Measurements from ENCODE around the gene IL17REL. TPM values are rescaled to one million over a fixed set of nuclear protein-coding genes. Genes with fewer than 3 reads are reported as not detected.

IL17REL gene
- total RNA-seq, 1 donor from 2014 or later: not detected

DNA sequence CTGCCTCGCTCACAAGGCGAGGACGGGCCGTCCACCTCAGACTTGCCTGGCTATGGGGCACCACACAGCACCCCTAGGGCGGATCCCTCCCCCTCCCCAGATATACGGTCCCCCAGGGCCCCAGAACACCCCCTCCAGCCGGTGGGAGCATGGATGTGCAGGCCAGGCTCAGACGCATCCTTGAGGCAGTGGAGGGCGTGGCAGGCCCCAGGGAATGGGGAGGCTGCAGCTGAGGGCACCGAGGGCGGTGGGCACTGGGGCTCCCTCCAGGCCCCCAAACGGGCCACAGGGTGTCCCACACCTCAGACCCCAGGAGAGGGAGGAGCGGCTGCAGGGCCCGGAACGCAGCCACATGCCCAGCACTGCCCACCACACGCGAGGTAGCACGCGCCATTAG lies 33.5 kb upstream of the IL17REL start:
- no peak for DNase-seq (ENCODE audit: low spot score)

DNA sequence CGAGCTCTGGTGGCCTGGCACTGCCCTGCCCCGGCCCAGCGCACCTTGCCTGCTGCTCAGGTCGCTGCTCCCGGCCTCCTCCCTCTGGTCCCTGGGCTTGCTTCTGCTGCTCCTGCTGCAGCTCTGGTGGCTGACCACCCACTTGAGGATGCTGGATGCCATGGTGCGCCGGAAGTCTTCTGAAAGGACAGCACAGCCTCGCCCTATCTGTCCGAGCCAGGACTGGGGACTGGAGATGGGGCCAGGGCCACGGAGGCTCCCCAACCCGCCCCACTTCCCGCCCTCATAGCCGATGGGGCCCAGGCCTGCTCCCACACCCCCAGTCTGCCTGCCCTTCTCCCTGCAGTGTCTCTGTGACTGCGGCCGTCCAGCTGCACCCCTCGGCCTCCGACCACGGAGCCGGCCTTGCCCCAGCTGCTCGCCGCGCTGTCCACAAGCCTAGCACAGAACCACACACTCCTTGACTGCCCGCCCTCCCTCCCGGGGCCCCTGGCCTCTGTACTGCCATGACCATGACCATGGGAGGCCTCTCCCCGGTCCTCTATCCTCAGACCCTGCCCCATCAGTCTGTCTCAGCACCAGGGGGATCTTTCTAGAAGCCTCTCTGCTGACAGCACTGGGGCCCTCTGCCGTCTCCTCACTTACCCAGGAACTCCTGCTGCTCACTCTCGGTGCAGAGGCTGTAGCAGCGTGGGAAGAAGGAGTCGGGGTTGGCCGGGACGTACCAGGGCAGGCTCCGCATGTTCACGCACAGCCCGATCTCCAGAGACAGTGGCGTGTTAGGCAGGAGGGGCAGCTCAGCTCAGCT lies 32.9 kb upstream of the IL17REL start:
- DNase-seq (ENCODE audit: low spot score): no peak

DNA sequence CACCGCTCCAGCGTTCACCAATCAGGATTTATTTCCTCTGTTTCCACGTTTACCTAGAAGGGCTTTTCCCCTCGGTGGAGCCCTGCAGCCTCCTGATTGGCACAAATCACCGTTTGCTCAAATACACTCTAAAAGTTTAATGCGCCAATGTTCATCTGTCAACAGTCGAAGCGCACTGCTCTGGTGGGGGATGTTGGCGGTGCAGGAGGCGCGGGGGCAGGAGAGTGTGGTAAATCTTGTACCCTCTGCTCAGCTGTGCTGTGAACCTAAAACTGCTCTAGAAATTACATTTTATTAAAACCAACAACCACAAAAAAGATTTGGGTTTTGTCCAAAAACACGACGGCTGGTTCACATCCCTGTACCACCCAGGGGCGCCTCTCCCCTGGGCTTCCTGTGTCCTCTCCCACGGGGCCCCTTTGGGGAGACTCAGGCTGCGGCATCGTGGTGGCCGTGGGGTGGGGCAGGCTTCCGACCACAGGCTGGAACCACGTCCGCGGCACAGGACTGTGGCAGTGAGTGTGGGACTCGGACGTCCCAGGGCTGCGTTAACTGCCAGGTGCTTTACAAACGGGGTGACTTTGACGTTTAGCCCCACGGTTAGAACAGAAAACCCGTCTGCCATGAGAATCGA lies 32.0 kb upstream of the IL17REL start:
- no peak for DNase-seq (ENCODE audit: low spot score)

DNA sequence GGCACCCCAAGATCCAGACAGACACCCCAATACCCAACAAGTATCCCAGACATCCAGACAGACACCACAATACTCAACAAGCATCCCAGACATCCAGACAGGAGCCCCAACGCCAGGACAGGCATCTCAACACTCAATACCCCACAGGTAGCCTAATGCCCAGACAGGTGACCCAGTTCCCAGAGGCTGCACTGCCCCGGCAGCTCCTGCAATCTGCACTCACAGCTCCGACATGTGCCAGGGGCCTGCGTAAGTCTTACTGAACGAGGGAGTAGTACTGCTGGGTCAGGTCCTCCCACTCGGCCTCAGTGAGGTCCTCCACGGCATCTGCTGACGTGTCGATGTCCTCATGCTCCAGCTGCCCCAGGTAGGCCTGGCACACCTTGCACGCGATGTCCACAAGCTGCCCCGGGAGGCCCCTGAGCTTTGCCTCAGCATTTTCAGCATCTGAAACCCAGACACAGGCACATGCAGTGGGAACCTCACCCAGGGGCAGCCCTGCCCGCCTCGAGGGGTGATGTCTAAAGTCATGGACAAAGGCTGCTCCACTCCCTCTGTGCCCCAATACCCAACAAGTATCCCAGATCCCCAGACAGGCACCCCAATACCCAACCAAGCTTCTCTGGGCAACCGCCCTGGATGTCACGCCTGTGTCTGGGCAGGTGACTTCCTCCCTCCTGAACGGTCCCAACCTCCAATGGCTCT lies 28.9 kb upstream of the IL17REL start:
- DNase-seq (ENCODE audit: low spot score): no peak

DNA sequence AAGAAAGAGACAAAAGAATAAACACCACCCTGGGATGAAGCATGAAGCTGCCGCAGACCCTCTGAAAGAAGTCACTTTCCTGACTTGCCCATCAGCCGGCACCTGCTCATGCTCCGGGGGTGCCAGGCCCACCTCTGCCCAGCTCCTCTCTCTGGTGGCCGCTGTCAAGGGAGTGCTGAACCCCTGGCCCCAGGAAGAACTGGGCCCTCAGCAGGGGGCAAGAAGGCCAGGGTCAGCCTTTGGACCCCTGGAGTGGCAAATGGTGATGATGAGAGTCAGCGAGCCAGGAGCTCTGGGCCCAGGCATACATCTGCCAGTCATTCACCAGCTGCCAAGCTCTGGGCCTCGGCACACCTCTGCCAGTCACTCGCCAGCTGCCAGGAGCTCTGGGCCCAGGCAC lies 28.2 kb upstream of the IL17REL start:
- DNase-seq (ENCODE audit: low spot score): no peak

DNA sequence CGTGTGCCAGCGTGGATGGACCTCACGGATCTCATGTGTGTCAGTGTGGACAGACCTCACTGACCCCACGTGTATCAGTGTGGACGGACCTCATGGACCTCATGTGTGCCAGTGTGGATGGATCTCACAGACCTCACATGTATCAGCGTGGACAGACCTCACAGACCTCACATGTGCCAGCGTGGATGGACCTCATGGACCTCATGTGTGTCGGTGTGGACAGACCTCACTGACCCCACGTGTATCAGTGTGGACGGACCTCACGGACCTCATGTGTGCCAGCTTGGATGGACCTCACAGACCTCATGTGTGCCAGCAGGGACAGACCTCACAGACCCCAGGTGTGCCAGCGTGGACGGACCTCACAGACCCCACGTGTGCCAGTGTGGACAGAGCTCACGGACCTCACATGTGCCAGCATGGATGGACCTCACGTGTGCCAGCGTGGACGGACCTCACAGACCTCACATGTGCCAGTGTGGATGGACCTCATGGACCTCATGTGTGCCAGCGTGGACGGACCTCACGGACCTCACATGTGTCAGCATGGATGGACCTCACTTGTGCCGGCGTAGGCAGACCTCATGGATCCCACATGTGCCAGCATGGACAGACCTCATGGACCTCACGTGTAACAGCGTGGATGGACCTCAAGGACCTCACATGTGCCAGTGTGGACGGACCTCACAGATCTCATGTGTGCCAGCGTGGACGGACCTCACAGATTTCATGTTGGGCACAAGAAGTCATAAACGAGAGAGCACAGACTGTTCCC lies 27.3 kb upstream of the IL17REL start:
- no peak for DNase-seq (ENCODE audit: low spot score)

DNA sequence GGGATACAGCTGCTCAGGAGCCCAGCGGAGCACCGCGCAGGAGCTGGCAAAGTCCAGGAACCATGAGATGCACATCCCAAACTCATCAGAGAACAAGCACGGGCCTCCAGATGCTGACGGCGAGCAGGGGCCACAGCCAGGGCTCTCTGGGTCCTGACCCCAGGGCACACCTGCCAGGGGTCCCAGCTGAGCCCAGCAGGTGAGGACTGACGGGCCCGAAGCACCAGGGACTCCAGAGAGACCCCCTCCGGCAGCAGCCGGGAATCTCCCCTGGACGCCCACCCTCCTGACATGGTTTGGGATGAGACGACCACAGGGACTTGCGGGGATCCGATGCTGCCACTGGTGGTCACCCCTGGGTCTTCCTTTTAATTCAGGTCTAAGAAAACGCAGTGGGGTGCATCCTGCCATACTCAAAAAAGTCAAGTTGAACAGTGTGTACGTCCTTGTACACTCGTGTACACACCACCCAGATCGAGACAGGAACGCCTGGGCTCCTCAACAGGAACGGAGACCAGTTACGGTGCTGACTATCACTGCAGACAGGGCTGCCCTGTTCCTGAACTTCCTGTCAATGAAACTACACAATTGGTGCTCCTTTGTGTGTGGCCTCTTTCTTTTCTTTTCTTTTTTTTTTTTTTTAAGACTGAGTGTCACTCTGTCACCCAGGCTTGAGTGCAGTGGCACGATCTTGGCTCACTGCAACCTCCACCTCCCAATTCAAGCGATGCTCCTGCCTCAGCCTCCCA lies 23.6 kb upstream of the IL17REL start:
- no peak for DNase-seq (ENCODE audit: low spot score)

DNA sequence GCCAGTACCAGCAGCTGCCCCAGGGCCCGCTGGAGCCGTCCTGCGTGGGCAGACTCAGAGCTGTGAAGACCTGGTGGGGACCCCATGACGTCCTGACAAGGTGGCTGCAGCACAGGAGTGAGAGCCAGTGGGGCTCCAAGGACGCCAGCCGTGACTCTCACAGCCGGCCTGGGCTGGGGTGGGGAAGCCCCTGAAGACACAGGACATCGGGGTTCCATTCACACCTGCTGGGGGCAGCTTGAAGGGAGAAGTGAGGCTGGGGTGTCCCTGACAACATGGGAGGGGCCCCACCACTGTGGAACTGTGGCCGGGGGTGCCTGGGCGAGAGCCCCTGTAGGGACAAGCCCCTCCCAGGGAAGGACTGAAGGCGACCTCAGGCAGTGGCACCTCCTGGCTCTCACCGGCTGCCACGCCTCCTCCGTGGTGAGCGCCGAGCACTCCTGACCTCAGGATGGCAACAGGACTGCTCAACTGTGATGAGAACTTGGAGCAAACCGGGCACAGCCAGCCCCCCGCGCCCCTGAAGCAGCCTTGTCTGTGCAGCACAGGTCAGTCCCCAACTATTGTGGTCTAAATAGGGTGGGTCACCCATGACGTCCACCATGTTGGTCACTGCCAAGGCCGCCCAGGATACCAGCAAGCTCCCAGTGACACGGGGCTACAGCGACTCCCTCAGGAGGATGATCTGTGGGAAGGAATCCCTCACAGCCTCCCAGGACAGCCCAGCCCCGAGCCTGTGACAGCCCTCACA lies 22.7 kb upstream of the IL17REL start:
- DNase-seq (ENCODE audit: low spot score): no peak

DNA sequence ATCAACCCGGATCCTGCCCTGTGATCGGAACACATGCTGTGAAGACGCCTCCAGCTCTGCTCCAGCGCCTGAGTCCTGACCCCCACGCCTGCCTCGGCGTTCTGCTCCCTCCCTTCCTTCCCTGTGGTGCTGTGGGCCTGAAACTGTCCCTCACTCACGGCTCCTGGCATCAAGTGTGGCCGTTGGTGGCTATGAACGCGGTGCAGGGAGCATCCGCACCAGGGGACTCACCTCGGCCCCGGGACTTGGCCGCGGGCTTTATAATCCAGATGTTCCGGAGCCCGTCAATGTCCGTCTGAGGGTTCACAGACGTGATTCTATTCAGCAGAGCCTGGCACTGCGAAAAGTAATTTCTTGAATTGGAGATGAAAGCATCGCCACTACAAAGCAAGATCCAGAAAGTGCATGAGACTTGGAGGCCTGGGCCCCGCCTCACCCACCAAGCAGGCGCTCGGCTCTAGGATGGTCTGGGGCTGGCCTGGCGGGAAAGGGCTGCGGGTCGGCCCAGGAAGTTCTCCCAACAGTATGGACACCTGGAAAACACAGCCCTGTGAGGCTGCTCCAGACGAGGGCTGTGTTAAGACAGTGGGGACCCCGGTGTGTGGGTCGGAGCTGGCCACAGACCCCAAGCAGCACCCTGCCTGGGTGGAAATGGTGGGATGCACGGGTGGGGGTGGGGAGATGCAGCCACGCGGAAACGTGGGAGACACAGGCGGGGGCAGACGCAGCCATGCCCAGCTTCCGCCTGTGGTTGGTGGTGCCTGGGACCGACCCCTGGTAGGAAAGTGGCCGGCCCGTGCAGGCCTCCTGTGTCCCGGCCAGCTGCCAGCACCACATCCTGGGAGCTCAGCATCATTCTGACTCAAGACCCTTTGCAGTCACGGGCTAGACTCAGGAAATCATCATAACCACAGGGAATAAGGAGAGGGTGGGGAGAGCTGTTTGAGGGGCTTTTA lies 21.8 kb upstream of the IL17REL start:
- DNase-seq (ENCODE audit: low spot score): no peak

DNA sequence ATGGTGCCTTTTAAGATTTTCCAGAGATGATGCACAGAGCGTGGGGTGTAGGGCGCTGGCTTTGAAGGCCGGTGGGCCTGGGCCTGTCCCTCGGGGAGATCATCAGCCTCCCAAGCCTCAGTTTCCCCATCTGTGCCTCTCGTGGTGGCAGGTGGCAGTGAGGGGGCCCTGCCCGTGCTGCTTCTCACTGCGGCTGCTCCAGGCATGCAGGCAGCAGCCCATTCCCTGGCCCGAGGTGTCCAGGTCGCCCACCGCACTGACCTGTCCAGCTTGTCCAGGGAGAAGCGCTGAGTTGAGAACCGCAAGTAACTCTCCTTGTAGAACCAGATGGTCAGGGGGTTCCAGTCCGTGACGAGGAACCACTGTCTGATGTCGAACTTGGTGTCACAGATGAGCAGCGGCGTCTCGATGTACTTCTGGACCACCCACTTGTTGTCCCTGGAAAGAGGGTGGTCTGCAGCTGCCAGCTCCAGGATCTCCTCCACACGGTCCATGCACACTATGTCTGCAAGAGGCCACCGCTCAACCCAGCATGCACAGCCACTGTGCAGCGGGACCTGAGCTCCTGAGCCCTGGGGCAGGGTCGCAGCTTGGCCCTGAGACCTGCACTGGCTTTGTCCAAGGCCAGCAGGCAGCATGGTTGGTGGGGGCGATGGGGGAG lies 20.5 kb upstream of the IL17REL start:
- DNase-seq (ENCODE audit: low spot score): no peak

DNA sequence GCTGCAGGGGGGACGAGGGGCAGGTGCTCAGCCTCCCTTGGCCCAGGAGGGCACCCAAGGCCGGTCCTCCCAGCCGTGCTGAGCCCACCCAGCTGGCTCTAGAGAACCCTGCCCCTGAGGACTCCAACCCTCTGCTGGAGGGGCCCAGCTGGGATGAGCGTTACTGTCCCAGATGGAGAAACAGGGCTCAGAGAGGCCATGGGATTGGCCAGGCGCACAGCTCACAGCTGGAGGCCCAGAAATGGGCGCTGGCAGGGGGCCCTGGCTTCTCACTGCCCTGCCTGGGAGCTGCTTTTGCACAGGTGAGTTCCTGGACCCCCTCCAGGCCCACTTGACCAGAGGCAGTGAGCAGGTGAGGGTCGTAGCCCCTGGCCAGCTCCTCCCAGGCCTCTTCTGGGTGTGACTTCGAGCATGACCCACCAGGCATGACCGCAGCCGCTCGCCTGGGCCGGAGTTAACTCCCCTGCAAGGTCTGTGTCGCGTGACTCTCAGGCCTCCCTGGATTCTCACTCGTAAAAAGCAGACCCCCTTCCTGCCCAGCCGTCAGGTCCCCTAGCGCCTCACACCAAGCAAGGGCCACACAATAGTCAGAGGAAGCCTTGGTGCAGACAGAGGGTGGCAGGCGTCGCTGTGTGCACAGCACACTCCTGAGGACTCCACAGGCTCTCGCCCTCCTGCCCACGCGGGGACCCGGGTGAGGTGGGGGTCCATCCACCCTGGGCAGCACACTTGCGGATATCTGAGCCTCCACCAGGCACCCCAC lies 19.7 kb upstream of the IL17REL start:
- no peak for DNase-seq (ENCODE audit: low spot score)

DNA sequence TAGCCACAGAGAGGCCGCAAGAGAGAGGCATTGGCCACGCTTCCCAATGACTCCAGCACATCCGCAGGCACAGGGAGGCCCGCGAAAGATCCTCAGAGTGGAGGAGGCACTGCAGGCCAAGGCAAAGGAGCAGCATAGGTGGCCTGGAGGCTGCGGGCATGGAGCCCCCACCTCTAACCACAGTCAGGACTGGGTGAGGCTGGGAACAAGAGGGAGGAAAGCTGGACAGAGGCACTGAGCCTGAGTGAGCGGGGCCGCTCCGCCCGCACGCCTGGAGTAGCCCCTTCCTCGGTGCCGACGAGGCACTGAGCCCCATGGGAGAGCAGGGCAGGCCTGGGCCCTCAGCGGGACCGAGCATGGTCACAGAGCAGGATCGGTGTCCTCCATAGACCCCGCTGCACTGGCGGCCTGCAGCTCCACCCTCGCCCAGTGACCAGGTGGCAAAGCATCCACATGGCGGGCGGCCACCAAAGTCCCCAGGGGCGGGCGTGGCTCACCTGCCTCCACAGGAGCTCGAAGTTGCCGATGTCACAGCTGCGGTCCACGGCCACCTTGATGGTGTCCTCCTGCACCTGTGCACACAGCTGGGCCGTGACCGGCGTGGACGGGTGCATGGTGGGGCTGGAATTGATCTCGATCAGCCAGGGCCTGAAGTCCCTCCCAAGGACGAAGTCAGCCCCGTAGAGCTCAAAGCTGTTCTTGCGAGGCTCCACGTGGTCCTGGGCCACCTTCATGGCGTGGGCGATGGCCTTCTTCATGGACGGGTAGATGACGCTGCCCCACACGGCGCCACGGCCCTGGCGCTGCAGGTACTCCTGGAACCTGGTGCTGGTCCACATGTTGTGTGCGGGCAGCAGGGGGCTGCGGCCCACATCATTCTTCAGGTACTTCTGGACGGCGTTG lies 18.9 kb upstream of the IL17REL start:
- DNase-seq (ENCODE audit: low spot score): no peak

DNA sequence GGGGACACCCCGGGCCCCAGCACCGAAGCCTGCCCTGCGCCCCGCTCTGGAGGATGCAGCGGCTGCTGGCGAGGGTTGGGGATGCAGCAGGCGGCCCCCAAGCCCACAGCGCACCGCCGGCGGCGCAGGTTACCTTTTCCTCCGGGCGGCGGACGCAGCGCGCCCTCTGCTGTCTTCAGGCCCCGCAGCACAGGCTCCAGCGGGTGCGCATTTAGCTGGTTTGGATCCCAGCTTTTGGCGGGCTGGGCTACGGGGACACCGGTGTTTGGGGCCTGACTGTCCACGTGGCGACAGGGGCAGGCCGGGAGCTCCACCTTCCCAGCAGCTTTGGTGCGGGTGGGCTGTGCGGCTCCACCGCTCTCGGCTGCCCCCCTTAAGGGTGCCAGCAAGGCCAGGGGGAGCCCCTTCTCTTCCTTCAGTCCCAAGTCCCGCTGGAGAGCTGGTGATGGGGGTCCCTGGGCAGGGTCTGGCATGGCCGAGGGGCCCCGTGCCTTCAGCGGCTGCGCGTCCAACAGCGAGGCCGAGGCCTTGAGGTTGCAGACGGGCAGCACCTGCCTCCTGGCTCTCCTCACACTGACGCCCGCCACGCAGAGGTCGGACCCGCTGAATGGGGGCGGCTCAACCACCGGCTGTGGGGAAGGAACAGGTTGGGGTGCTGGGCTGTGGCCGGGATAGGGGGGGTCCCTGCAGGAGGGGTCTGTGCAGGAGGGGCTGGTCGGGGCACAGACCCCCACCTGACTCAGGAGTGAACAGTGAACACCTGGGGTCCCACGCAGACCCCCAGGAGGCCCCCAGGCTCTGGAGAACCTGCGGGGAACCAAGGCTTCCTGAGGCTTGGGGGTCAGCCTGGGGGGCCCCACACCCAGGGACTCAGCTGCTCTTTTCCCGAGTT lies 18.0 kb upstream of the IL17REL start:
- DNase-seq (ENCODE audit: low spot score): no peak

DNA sequence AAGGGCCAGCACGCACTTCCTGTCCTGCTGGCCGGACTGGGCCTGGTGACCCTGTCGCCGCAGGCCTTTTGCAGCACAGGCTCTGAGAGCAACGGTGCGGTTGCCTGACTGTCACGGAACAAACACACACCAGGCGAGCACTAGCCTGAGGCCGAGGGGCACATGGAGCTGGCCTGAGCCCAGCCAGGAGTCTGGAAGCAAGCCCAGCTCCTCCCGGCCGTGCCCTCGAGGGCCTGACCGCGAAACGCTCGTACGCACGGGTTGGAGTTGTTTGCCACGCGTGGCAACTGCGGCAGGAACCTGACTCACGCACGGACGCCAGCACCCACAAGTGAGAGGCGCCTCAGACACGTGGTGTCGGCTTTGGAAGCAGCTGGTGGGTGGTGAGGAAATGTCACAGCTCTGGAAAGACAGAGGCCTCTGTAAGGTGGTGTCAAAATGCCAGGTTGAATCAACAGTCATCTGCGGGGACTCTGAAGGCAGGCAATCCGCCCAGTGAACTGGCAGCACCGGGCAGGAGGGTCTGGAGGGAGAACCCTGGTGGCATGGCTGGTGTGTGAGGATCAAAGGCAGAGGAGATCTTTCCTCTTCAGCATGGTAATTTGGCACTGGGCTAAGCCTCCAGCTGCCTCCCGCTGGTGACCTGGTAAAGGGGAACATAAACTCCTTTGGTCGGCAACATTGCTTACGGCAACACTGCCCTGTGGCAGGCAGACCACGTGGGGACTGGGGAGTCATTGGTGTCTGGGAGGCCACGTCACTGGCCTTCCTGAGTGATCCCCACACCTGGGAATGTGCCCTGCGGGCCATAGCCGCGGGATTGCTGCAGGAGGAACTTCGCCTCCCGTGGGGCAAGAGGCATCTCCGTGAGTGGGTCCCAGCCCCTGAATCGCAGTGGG lies 15.3 kb upstream of the IL17REL start:
- DNase-seq (ENCODE audit: low spot score): peak; percentile 37

DNA sequence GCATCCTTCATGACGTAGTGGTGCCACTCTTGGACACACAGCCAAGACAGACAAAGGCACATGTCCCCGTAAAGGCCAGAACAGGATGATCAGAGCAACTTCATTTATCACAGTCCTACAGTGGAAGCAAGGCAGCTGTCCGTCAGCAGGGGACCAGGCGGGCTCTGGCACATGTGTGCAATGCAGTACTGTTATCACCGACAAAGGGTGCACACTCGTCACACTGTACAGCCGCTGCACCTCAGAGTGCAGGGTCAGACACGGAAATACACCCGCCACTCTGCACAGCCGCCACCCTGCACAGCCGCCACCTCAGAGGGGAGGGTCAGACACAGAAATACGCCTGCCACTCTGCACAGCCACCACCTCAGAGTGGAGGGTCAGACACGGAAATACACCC lies 13.4 kb upstream of the IL17REL start:
- no peak for DNase-seq (ENCODE audit: low spot score)
